GM21526 (cell line): ENCODE data around the gene APLP2.

Experiments used
- ATAC-seq: cut with Tn5 transposase; IDR thresholded peaks from one replicate; pipeline ENCODE4 v1.9.1; 2021; ENCODE audit warnings: moderate library complexity; ENCODE audit not compliant: unreplicated experiment, low FRiP score

APLP2 gene

DNA sequence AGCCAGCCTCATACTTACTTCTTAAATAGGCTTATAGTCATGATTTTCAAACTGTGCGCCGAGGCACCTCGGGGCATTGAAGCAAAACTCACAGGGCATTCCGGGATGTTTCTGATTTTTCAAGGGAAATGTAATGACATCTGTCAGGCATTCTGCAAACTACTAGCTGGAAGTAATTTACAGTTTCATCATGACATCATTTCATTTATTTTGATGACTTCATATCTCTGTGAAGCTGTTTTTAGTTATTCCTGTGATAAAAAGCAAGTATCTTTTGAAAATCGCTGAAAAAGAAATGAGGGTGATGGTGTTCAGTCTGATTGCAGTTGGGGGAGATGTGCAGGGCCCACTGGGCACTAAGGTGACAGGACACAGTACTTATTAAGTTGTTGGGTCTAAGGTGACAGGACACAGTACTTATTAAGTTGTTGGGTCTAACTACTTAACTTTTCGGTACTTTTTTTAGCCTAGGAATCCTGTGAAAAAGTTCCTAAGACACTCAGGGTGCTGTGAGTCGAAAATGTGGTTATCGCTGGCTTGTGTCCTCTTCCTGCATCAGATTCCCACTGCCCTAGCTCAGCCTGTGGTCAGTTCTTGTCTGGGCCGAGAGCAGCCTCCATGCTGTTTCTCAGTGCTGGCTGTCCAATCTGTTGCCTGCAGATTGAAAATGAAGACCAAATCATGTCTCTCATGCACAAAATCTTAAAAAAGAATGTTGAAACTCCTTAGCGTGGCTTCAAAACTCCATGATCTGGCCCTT is 42.6 kb downstream of the APLP2 start:
- ATAC-seq = no peak

GRCh38 chr11:130114281-130114680 is 44.6 kb downstream of the APLP2 start:
- ATAC-seq = no peak

GRCh38 chr11:130114726-130115125 is 45.0 kb downstream of the APLP2 start:
- ATAC-seq = no peak

GRCh38 chr11:130115218-130115617 is 45.5 kb downstream of the APLP2 start:
- no peak for ATAC-seq

DNA sequence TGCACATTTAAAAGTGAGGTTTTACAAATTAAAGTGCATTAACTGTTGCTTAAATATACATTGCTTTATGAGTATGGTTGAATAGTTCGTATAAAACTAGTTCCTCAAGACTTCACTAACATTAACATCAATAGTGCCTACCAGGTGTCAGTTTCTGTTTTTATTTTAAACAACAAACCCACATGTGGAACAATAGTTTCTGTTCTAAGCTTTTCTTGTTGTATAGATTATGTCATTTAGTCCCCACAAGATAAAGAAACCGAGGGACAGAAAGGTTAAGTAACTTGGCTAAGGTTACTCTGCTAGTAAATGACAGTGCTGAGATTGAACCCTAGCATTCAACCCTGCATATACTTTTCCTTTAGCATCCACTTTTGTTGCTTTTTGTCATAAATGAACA is 48.5 kb downstream of the APLP2 start:
- peak; percentile 96 for ATAC-seq

DNA sequence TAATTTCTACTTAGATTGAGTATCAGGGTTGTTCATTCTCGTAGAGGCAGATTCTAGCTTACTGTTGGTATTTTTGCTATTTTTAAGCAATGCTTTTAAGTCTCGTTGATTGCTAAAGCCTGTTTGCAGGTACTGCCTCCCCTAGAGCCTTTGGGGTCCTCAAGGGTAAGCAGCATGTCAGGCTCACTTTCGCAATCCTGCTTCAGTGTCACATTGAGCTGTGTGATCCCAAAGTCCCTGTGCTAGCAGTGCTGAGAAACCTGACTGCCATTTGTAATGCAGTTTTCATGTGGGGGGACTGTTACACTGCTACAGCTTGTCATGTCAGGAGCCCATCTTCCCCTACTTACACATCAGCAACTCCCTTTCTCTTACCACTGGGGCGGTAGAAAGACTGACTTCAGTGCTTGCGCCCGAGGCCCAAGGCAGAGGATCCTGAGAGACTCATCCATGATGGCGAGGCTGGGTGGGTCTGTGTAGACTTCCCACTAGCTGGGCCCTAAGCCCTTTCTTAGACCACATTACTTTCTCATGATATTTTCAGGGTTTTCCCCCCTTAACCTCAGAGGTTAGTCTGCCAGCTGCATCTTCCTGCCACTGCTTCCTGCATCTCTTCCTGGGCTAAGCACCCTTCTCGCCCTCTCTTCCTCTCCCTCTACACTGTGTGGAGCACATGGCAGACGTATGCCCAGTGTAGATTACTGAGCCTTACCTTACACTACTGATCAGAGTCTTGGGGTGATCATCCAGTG is 49.1 kb downstream of the APLP2 start:
- ATAC-seq = peak; percentile 41

- ATAC-seq = no peak
These were observed 50.4 kb downstream of the APLP2 start for GRCh38 chr11:130120045-130120444.

DNA sequence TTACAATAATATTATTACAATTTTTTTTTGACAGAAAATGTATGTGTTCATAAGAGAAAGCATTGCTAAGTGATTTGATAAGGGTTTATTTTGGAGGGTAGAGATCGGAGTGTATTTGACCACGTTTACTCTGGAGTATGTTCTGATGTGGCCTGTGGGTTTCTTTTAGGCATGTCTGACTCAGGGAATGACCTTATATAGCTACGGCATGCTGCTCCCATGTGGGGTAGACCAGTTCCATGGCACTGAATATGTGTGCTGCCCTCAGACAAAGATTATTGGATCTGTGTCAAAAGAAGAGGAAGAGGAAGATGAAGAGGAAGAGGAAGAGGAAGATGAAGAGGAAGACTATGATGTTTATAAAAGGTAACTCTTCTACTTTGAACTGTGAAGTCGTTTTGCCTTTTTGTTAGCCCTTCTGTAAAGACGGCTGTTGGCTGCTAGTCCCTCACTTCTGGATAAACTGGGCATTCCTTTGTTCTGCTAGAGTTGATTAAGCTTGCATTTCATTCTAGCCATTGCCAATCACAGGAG is 51.8 kb downstream of the APLP2 start:
- no peak for ATAC-seq

DNA sequence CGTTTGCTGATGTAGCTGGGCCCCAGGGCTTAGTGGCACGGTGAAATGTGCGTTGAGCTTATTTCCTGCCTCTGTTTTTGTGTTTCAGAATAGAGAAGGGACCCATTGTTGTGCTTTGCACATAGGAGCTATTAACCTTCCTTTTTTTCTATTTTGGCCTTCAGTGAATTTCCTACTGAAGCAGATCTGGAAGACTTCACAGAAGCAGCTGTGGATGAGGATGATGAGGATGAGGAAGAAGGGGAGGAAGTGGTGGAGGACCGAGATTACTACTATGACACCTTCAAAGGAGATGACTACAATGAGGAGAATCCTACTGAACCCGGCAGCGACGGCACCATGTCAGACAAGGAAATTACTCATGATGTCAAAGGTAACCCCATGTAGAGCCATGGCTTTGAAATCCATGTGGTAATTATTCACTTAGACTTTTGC is 52.5 kb downstream of the APLP2 start:
- ATAC-seq = no peak

DNA sequence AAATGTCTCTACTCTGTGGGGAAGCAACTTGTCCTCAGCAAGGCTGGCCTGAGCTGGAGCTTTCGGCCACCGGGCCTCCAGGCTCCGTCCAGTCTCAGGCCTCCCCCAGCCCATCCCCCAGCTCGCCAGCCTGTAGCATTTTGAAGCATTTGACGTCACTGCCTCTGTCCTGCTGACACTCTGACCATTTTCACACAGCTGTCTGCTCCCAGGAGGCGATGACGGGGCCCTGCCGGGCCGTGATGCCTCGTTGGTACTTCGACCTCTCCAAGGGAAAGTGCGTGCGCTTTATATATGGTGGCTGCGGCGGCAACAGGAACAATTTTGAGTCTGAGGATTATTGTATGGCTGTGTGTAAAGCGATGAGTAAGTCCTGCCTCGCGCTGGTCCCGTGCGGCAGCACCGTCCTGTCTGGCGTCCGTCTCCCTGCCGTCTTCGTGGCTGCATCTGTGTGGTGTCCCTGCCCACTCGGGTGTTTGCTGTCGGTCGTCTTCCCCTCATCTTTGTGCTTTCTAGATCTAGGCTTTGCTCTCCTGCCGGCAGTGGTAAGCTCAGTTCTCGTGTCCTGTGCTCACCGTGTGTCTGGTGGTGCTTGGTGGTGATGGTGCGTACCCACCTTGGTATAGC is 53.8 kb downstream of the APLP2 start:
- no peak for ATAC-seq

- no peak for ATAC-seq
These were observed 54.4 kb downstream of the APLP2 start for GRCh38 chr11:130124096-130124495.

DNA sequence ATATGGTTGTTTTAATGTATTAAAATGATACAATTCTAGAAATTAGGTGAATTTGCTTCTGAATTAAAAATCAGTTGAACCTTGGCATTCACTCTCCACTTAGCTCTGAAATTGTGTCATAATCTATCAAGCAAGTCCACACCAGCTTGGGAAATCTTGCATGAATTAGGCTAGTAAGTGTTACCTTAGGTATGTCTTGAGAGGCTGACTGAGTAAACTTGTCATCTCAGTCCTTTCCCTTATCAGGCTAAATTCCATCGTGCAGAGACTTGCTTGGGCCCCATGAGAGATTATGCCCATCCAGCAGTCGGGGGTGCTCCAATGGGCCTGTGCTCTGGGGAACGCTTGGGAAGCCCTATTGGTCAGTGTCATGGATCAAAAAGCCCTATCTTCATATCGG is 55.9 kb downstream of the APLP2 start:
- no peak for ATAC-seq

DNA sequence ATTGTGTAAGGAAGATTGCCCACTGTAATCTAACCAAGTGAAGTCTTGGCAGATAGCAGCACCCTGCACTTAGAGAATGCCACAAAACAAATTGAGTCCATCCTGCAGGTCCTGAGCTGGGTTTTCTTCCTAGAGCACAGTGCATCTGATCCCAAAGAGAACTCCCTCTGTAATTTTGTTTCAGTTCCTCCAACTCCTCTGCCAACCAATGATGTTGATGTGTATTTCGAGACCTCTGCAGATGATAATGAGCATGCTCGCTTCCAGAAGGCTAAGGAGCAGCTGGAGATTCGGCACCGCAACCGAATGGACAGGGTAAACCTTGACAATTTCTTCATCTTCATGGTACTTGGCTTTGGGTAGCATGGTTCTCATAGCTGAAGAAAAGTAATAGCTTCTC is 56.8 kb downstream of the APLP2 start:
- ATAC-seq = no peak

GRCh38 chr11:130127509-130127908 is 57.8 kb downstream of the APLP2 start:
- ATAC-seq = no peak

DNA sequence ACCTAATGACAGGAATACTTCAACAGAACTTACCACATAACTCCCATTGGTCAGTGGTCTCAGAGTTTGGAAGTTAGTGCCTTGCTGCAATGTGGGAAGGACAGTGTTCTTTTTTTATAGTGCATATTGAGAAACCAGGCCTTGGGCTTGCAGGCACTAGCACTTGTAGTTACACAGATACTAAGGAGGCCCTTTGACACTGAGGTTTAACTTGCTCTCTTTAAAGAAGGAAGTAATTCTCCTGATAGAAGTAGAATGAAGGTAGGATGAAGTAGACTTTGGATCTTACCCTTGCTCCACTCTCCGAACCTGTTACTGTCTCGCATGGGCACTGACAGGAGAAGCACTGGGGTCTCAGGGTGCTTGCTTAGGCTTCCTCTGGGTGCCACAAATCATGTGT is 58.9 kb downstream of the APLP2 start:
- no peak for ATAC-seq

DNA sequence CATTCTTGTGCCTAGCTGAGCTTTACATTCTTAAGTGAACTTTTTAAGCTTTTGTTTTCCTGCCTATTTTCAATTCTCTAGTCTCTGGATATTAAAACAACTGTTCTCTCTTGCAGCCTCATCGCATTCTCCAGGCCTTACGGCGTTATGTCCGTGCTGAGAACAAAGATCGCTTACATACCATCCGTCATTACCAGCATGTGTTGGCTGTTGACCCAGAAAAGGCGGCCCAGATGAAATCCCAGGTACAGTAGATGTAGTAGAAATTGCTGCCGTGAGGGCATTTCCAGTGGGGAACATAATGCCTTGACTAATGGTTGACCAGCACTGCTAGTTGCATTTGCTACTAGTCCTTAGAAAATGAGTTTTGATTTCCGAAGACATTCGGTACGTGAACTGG is 60.2 kb downstream of the APLP2 start:
- ATAC-seq = no peak

- ATAC-seq = peak; percentile 85
These were observed 62.5 kb downstream of the APLP2 start for GRCh38 chr11:130131961-130132850.

- ATAC-seq = no peak
These were observed 64.0 kb downstream of the APLP2 start for GRCh38 chr11:130133716-130134115.

DNA sequence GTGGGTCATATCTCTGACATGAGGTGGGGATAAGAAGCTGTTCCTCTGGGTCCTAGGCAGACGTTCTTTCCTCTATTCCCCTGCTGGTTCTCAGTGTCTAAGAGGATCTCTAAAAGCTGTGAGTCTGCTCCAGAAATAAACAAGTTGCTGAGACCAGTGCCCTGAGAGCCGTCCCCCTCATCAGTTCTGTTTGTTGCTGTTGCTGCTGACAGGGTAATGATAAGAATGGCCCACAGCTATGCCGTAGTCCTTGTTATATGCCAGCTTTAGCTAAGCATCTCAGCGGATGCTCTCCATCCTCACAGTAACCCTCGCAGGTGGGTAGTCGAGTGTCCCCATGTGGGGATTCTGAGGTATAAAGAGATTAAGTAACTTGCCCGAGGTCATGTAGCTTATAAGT is 66.4 kb downstream of the APLP2 start:
- ATAC-seq = no peak

DNA sequence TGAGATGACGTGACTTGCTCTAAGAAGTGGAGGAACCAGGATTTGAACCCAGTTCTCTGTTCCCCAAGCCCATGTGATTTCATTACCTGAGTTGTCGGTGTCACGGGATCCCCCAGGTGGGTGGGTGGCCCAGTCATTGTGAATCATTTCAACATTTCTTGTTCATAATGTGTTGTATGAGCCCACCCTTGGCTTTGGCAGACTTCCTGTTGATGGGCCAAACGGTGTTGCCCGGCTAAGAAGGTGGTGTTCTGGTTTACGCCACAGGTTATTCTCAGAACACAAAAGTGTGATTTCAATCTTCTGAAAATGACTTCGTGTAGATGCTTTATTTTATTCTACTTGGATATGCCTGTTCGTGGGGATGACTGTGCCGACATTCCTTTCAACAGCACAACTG is 68.3 kb downstream of the APLP2 start:
- no peak for ATAC-seq
